Liver (tissue), 9 donors: ENCODE data around the gene DNAJA2. TPM values are rescaled to one million over a fixed set of nuclear protein-coding genes. Genes with fewer than 3 reads are reported as not detected.
A peak's percentile ranks its signal among the peaks of the same experiment; 100 is the strongest.

Experiments
- DNase-seq: peaks from one replicate; pipeline ENCODE4 v3.0.0-alpha.2; 2017; ENCODE audit warnings: low spot score
- H3K27ac ChIP-seq, 2 donors: one replicate each; pipeline ENCODE4 v1.7.0; 2013; ENCODE audit warnings: inconsistent platforms in 2 of 2, low read length in 2 of 2, control low read depth in 1 of 2, low read depth in 1 of 2, mild to moderate bottlenecking in 1 of 2
- H3K27me3 ChIP-seq, 4 donors: one replicate each; pipeline versions ENCODE4 v1.6.1 to v1.7.0; 2013; ENCODE audit warnings: low read length in 3 of 4, inconsistent platforms in 1 of 4, mild to moderate bottlenecking in 1 of 4, moderate library complexity in 1 of 4; ENCODE audit not compliant: control insufficient read depth in 4 of 4, insufficient read depth in 4 of 4
- H3K36me3 ChIP-seq, 4 donors: one replicate each; pipeline versions ENCODE4 v1.6.1 to v1.7.0; 2013; ENCODE audit warnings: low read length in 3 of 4, mild to moderate bottlenecking in 3 of 4, low read depth in 1 of 4, moderate library complexity in 1 of 4; ENCODE audit not compliant: control insufficient read depth in 4 of 4, insufficient read depth in 3 of 4
- H3K4me1 ChIP-seq, 4 donors: one replicate each; pipeline versions ENCODE4 v1.6.1 to v1.7.0; 2013; ENCODE audit warnings: low read length in 3 of 4, mild to moderate bottlenecking in 3 of 4, moderate library complexity in 1 of 4; ENCODE audit not compliant: control insufficient read depth in 4 of 4, insufficient read depth in 4 of 4
- H3K4me3 ChIP-seq, 3 donors: one replicate each; pipeline versions ENCODE4 v1.6.1 to v1.7.0; 2013; ENCODE audit warnings: low read length in 3 of 3, control low read depth in 1 of 3, low read depth in 1 of 3, mild to moderate bottlenecking in 1 of 3
- H3K9ac ChIP-seq, 2 donors: one replicate each; pipeline ENCODE4 v1.7.0; 2013; ENCODE audit warnings: low read length in 2 of 2, mild to moderate bottlenecking in 2 of 2, moderate library complexity in 2 of 2, control low read depth in 1 of 2, low read depth in 1 of 2
- H3K9me3 ChIP-seq, 4 donors: one replicate each; pipeline versions ENCODE4 v1.6.1 to v1.7.0; 2013; ENCODE audit warnings: low read length in 3 of 4; ENCODE audit not compliant: control insufficient read depth in 4 of 4
- ATF3 ChIP-seq: IDR thresholded peaks from 2 replicates; pipeline ENCODE4 v1.6.1; 2016; ENCODE audit warnings: antibody characterized with exemption
- EGR1 ChIP-seq, 2 donors: IDR thresholded peaks; 2 replicates each; pipeline ENCODE4 v1.6.1; 2016 to 2018; ENCODE audit warnings: antibody characterized with exemption in 2 of 2, low read depth in 2 of 2
- FOXA1 ChIP-seq: IDR thresholded peaks from 2 replicates; pipeline ENCODE4 v1.6.1; 2016; ENCODE audit warnings: antibody characterized with exemption
- FOXA2 ChIP-seq: IDR thresholded peaks from 2 replicates; pipeline ENCODE4 v1.6.1; 2016; ENCODE audit warnings: antibody characterized with exemption
- GABPA ChIP-seq, 2 donors: IDR thresholded peaks in 1 of 2; conservative IDR thresholded peaks in 1 of 2; 2 replicates each; pipeline ENCODE4 v1.6.1; 2016; ENCODE audit warnings: antibody characterized with exemption in 2 of 2, mild to moderate bottlenecking in 1 of 2, moderate library complexity in 1 of 2
- HNF4A ChIP-seq, 2 donors: conservative IDR thresholded peaks; 2 replicates each; pipeline ENCODE4 v1.6.1; 2016; ENCODE audit warnings: antibody characterized with exemption in 2 of 2, mild to moderate bottlenecking in 2 of 2
- HNF4G ChIP-seq: IDR thresholded peaks from 2 replicates; pipeline ENCODE4 v1.6.1; 2016; ENCODE audit warnings: antibody characterized with exemption
- JUND ChIP-seq, 2 donors: IDR thresholded peaks; 2 replicates each; pipeline ENCODE4 v1.6.1; 2016; ENCODE audit warnings: antibody characterized with exemption in 2 of 2
- MAX ChIP-seq: IDR thresholded peaks from 2 replicates; pipeline ENCODE4 v1.6.1; 2016; ENCODE audit warnings: antibody characterized with exemption
- NR2F2 ChIP-seq: IDR thresholded peaks from 2 replicates; pipeline ENCODE4 v1.6.1; 2016; ENCODE audit warnings: antibody characterized with exemption
- RAD21 ChIP-seq, 2 donors: IDR thresholded peaks; 2 replicates each; pipeline ENCODE4 v1.6.1; 2016; ENCODE audit warnings: antibody characterized with exemption in 2 of 2, mild to moderate bottlenecking in 2 of 2
- REST ChIP-seq: IDR thresholded peaks from 2 replicates; pipeline ENCODE4 v1.6.1; 2016; ENCODE audit warnings: antibody characterized with exemption, mild to moderate bottlenecking
- RXRA ChIP-seq, 2 donors: IDR thresholded peaks; 2 replicates each; pipeline ENCODE4 v1.6.1; 2017 to 2018; ENCODE audit warnings: antibody characterized with exemption in 2 of 2, mild to moderate bottlenecking in 1 of 2
- SP1 ChIP-seq: IDR thresholded peaks from 2 replicates; pipeline ENCODE4 v1.6.1; 2018; ENCODE audit warnings: antibody characterized with exemption, mild to moderate bottlenecking
- TAF1 ChIP-seq: conservative IDR thresholded peaks from 2 replicates; pipeline ENCODE4 v1.6.1; 2016; ENCODE audit warnings: antibody characterized with exemption, mild to moderate bottlenecking
- YY1 ChIP-seq: IDR thresholded peaks from 2 replicates; pipeline ENCODE4 v1.6.1; 2016; ENCODE audit warnings: antibody characterized with exemption, mild to moderate bottlenecking
- WGBS: extraction: QIAGEN DNeasy Blood & Tissue Kit; methylation state at CpG from one replicate; pipeline ENCODE4 v1.1.7; 2013; 5-methylcytosine and 5-hydroxymethylcytosine counted together
- polyA plus RNA-seq, 2 donors: library from polyadenylated mRNA; stranded (reverse) in 1 of 2; unstranded in 1 of 2; fragments of 200-250 nt in 1 of 2; fragments of >200 nt in 1 of 2; fragmentation: Nextera tagmentation in 1 of 2; extraction: Ambion mirVana in 1 of 2; gene quantifications; one replicate each; pipeline versions ENCODE4 v1.2.1 to v1.2.3, GENCODE V29; 2013 to 2015
- total RNA-seq, 2 donors: library from RNA; depleted of rRNA; stranded (reverse); fragments of >200 nt; gene quantifications; one replicate each; pipeline ENCODE4 v1.2.3, GENCODE V29; 2014
- TF ChIP-seq, protein P1 (sequence below): IDR thresholded peaks from 2 replicates; pipeline ENCODE4 v1.6.1; 2016; ENCODE audit warnings: antibody characterized with exemption
- TF ChIP-seq, protein P2 (sequence below): fragments of 150-350 bp; IDR thresholded peaks from 2 replicates; pipeline ENCODE4 v1.5.1; 2017; ENCODE audit warnings: improper control_type of control experiment, low read depth, low read length; ENCODE audit not compliant: missing input control
- donor health status: healthy.
- donor health status: healthy.
- donor health status: healthy.
- donor health status: healthy.
- donor health status: healthy.

Gene DNAJA2
- total and polyA plus RNA-seq, 4 donors = 22.7 to 32.8 (median 25.5) TPM

- Histone ChIP-seq H3K9ac (no peak overlapping the region), H3K36me3 (peaks cover 12 to 48% (median 40%) of the 10 kb centered on the region in 4 donors), H3K9me3 (no peaks in the 10 kb centered on the region), H3K4me1 (peaks cover 5 to 30% (median 20%) of the 10 kb centered on the region in 4 donors), H3K27ac (peak overlapping the region; percentile 0 to 32), H3K27me3 (no peaks in the 10 kb centered on the region), H3K4me3 (no peak overlapping the region)
- DNase-seq = peak; percentile 54
- WGBS = 53% methylated on average over 21 of the region's 21 CpGs
- TF ChIP-seq EGR1 (IDR thresholded peaks at IDR 0.05; ENCODE audit: low read depth in 2 of 2) (peak in 1 of 2 donors; percentile 56), MAX (no peak), REST (peak; percentile 16), HNF4G (no peak), SP1 (peak; percentile 93), ATF3 (no peak), GABPA (IDR thresholded peaks at IDR 0.05 in 1 of 2, conservative IDR thresholded peaks at IDR 0.05 in 1 of 2) (no peak), NR2F2 (peak; percentile 91), TAF1 (no peak), YY1 (peak; percentile 52), RXRA (IDR thresholded peaks at IDR 0.05) (peak; percentile 96 to 97), JUND (IDR thresholded peaks at IDR 0.05) (peak; percentile 88 to 90), HNF4A (conservative IDR thresholded peaks at IDR 0.05) (peak; percentile 79 to 86), RAD21 (IDR thresholded peaks at IDR 0.05) (peak; percentile 75 to 77), FOXA1 (peak; percentile 75), FOXA2 (peak; percentile 82)
- TF ChIP-seq, protein P1, sequence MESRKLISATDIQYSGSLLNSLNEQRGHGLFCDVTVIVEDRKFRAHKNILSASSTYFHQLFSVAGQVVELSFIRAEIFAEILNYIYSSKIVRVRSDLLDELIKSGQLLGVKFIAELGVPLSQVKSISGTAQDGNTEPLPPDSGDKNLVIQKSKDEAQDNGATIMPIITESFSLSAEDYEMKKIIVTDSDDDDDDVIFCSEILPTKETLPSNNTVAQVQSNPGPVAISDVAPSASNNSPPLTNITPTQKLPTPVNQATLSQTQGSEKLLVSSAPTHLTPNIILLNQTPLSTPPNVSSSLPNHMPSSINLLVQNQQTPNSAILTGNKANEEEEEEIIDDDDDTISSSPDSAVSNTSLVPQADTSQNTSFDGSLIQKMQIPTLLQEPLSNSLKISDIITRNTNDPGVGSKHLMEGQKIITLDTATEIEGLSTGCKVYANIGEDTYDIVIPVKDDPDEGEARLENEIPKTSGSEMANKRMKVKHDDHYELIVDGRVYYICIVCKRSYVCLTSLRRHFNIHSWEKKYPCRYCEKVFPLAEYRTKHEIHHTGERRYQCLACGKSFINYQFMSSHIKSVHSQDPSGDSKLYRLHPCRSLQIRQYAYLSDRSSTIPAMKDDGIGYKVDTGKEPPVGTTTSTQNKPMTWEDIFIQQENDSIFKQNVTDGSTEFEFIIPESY = no peak
- TF ChIP-seq, protein P2, sequence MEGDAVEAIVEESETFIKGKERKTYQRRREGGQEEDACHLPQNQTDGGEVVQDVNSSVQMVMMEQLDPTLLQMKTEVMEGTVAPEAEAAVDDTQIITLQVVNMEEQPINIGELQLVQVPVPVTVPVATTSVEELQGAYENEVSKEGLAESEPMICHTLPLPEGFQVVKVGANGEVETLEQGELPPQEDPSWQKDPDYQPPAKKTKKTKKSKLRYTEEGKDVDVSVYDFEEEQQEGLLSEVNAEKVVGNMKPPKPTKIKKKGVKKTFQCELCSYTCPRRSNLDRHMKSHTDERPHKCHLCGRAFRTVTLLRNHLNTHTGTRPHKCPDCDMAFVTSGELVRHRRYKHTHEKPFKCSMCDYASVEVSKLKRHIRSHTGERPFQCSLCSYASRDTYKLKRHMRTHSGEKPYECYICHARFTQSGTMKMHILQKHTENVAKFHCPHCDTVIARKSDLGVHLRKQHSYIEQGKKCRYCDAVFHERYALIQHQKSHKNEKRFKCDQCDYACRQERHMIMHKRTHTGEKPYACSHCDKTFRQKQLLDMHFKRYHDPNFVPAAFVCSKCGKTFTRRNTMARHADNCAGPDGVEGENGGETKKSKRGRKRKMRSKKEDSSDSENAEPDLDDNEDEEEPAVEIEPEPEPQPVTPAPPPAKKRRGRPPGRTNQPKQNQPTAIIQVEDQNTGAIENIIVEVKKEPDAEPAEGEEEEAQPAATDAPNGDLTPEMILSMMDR = peak; percentile 25
These were observed 54.3 kb downstream of the DNAJA2 start for GRCh38 chr16:46918905-46919792.
